CD4-positive, alpha-beta memory T cell (primary cell): Measurements from ENCODE around the gene CALML5. TPM values are rescaled to one million over a fixed set of nuclear protein-coding genes. Genes with fewer than 3 reads are reported as not detected.

ENCODE experiments used
- CTCF ChIA-PET: fragments of 350-600 bp; sonication (Branson Sonifier 250); formaldehyde crosslinking; loops from one replicate; lab custom pipeline; 2021; ENCODE audit warnings: inconsistent platforms; ENCODE audit not compliant: partially characterized antibody; lab: Charles Lee
- POLR2A ChIA-PET: fragments of 350-600 bp; sonication (Branson Sonifier 250); formaldehyde crosslinking; loops from one replicate; lab custom pipeline; 2021; ENCODE audit not compliant: partially characterized antibody; lab: Charles Lee
- DNase-seq, 5 donors: peaks; one replicate each; pipeline versions ENCODE4 v3.0.0 to v3.0.0-alpha.2; 2020 to 2022; ENCODE audit warnings: mixed read lengths in 1 of 5
- H3K27ac ChIP-seq: one replicate; pipeline ENCODE4 v1.7.0; 2013; ENCODE audit warnings: low read depth, low read length
- H3K27me3 ChIP-seq: 2 replicates; pipeline ENCODE4 v1.7.0; 2013; ENCODE audit warnings: mild to moderate bottlenecking, low read length, moderate library complexity; ENCODE audit not compliant: insufficient read depth
- H3K36me3 ChIP-seq: 2 replicates; pipeline ENCODE4 v1.7.0; 2013; ENCODE audit warnings: mild to moderate bottlenecking, low read length, moderate library complexity; ENCODE audit not compliant: insufficient read depth
- H3K4me1 ChIP-seq: 2 replicates; pipeline ENCODE4 v1.7.0; 2013; ENCODE audit warnings: mild to moderate bottlenecking, low read length, moderate library complexity; ENCODE audit not compliant: insufficient read depth
- H3K4me3 ChIP-seq, 2 donors: one replicate each; pipeline ENCODE4 v1.7.0; 2013; ENCODE audit warnings: low read length in 2 of 2, mild to moderate bottlenecking in 1 of 2
- H3K9me3 ChIP-seq, 2 donors: one replicate each; pipeline ENCODE4 v1.7.0; 2013; ENCODE audit warnings: low read length in 2 of 2, control low read depth in 1 of 2; ENCODE audit not compliant: control insufficient read depth in 1 of 2
- H3K27ac Mint-ChIP-seq, 7 donors: one replicate each; pipeline ENCODE4 v1.8.0; 2020 to 2021; ENCODE audit warnings: mixed read lengths in 7 of 7, mild to moderate bottlenecking in 6 of 7, inconsistent platforms in 3 of 7, moderate library complexity in 3 of 7
- H3K27me3 Mint-ChIP-seq, 2 donors: one replicate each; pipeline ENCODE4 v1.8.0; 2020 to 2021; ENCODE audit warnings: mixed read lengths in 2 of 2
- H3K36me3 Mint-ChIP-seq, 2 donors: one replicate each; pipeline ENCODE4 v1.8.0; 2020 to 2021; ENCODE audit warnings: mixed read lengths in 2 of 2, inconsistent platforms in 1 of 2, mild to moderate bottlenecking in 1 of 2
- H3K4me1 Mint-ChIP-seq, 4 donors: one replicate each; pipeline ENCODE4 v1.8.0; 2020 to 2021; ENCODE audit warnings: mixed read lengths in 4 of 4, mild to moderate bottlenecking in 1 of 4
- H3K4me3 Mint-ChIP-seq, 8 donors: one replicate each; pipeline ENCODE4 v1.8.0; 2020 to 2021; ENCODE audit warnings: mixed read lengths in 8 of 8, mild to moderate bottlenecking in 7 of 8, moderate library complexity in 6 of 8, inconsistent platforms in 3 of 8
- H3K9me3 Mint-ChIP-seq, 8 donors: one replicate each; pipeline ENCODE4 v1.8.0; 2020 to 2021; ENCODE audit warnings: mixed read lengths in 8 of 8, mild to moderate bottlenecking in 5 of 8, inconsistent platforms in 3 of 8, moderate library complexity in 1 of 8
- intact Hi-C: fragments of 100-400 bp; cut with micrococcal nuclease; formaldehyde crosslinking; loops from one replicate; pipeline ENCODE4 v1.15.1; 2023
- polyA plus RNA-seq, 2 donors: library from polyadenylated mRNA; unstranded; fragments of 300-500 nt; fragmentation: Illumina TruSeq; gene quantifications; one replicate each; pipeline ENCODE4 v1.2.3, GENCODE V29; 2021
- total RNA-seq, 2 experiments: library from RNA; stranded (reverse); gene quantifications; one replicate each; pipeline ENCODE4 v1.2.3, GENCODE V29; 2021

CALML5 gene
- total and polyA plus RNA-seq, 4 experiments from 2014 or later: not detected

- Mint-ChIP-seq H3K36me3 (peaks cover 2 to 4% of the 10 kb centered on the region in 2 donors), H3K27me3 (peaks cover 0 to 3% of the 10 kb centered on the region in 2 donors), H3K4me1 (no peaks in the 10 kb centered on the region), H3K4me3 (no peak overlapping the region), H3K9me3 (peaks cover 0 to 24% (median 14%) of the 10 kb centered on the region in 8 donors), H3K27ac (peak overlapping the region in 1 of 7 donors; percentile 9)
- no peak for DNase-seq
- no peaks in the 10 kb centered on the region for H3K36me3 ChIP-seq
- no peaks in the 10 kb centered on the region for H3K27me3 ChIP-seq
- H3K27ac ChIP-seq: no peak overlapping the region
- ChIA-PET POLR2A (interaction anchor here (1.3 kb wide), 1 partner anchor 14 kb away, joined by 3 read pairs; no protein-coding TSS in a partner anchor), CTCF (no interaction called here)
- H3K4me3 ChIP-seq: no peak overlapping the region
- peaks cover 4% of the 10 kb centered on the region for H3K4me1 ChIP-seq
- intact Hi-C loops: no loop called here
- no peaks in the 10 kb centered on the region for H3K9me3 ChIP-seq
Observed at GRCh38 chr10:5538446-5538845, 39.1 kb upstream of the CALML5 start.

- Mint-ChIP-seq H3K36me3 (peaks cover 2 to 4% of the 10 kb centered on the region in 2 donors), H3K4me1 (no peaks in the 10 kb centered on the region), H3K4me3 (no peak overlapping the region)
Observed at GRCh38 chr10:5537684-5538083, 38.3 kb upstream of the CALML5 start.

GRCh38 chr10:5536486-5537081 is 37.2 kb upstream of the CALML5 start:
- Mint-ChIP-seq H3K36me3 (no peaks in the 10 kb centered on the region), H3K4me1 (no peaks in the 10 kb centered on the region), H3K27ac (no peak overlapping the region), H3K27me3 (peaks cover 0 to 1% of the 10 kb centered on the region in 2 donors), H3K9me3 (peaks cover 0 to 11% (median 4%) of the 10 kb centered on the region in 8 donors), H3K4me3 (no peak overlapping the region)
- no peak for DNase-seq
- intact Hi-C loops: no loop called here
- Histone ChIP-seq H3K27ac (no peak overlapping the region), H3K4me1 (peaks cover 4% of the 10 kb centered on the region), H3K27me3 (no peaks in the 10 kb centered on the region), H3K4me3 (no peak overlapping the region), H3K36me3 (no peaks in the 10 kb centered on the region), H3K9me3 (no peaks in the 10 kb centered on the region)
- CTCF ChIA-PET: no interaction called here
- POLR2A ChIA-PET: no interaction called here

More at GRCh38 chr10:5537684-5538083, 38.3 kb upstream of the CALML5 start:
- Histone ChIP-seq H3K27ac (no peak overlapping the region), H3K9me3 (no peaks in the 10 kb centered on the region), H3K4me3 (no peak overlapping the region), H3K4me1 (peaks cover 4% of the 10 kb centered on the region), H3K36me3 (no peaks in the 10 kb centered on the region), H3K27me3 (no peaks in the 10 kb centered on the region)
- ChIA-PET POLR2A (no interaction called here), CTCF (no interaction called here)
- Mint-ChIP-seq H3K27ac (no peak overlapping the region), H3K9me3 (peaks cover 0 to 19% (median 12%) of the 10 kb centered on the region in 8 donors), H3K27me3 (peaks cover 0 to 1% of the 10 kb centered on the region in 2 donors)
- DNase-seq: no peak
- intact Hi-C loops: no loop called here

GRCh38 chr10:5534880-5535856 is 35.8 kb upstream of the CALML5 start:
- ChIA-PET CTCF (no interaction called here), POLR2A (no interaction called here)
- Mint-ChIP-seq H3K27me3 (no peaks in the 10 kb centered on the region), H3K9me3 (no peaks in the 10 kb centered on the region), H3K36me3 (no peaks in the 10 kb centered on the region), H3K4me1 (no peaks in the 10 kb centered on the region), H3K4me3 (no peak overlapping the region), H3K27ac (no peak overlapping the region)
- no peak overlapping the region for H3K4me3 ChIP-seq
- H3K27me3 ChIP-seq: no peaks in the 10 kb centered on the region
- no peaks in the 10 kb centered on the region for H3K9me3 ChIP-seq
- peaks cover 4% of the 10 kb centered on the region for H3K4me1 ChIP-seq
- no peak overlapping the region for H3K27ac ChIP-seq
- no peaks in the 10 kb centered on the region for H3K36me3 ChIP-seq
- intact Hi-C loops: no loop called here
- no peak for DNase-seq

- no peak for DNase-seq
- intact Hi-C loops: no loop called here
- no peaks in the 10 kb centered on the region for H3K36me3 Mint-ChIP-seq
- peaks cover 2% of the 10 kb centered on the region for H3K4me1 ChIP-seq
- H3K27ac Mint-ChIP-seq: no peak overlapping the region
- ChIA-PET POLR2A (no interaction called here), CTCF (no interaction called here)
- no peaks in the 10 kb centered on the region for H3K4me1 Mint-ChIP-seq
- no peak overlapping the region for H3K4me3 ChIP-seq
- no peak overlapping the region for H3K27ac ChIP-seq
- no peaks in the 10 kb centered on the region for H3K27me3 ChIP-seq
- no peaks in the 10 kb centered on the region for H3K9me3 Mint-ChIP-seq
- H3K4me3 Mint-ChIP-seq: no peak overlapping the region
- no peaks in the 10 kb centered on the region for H3K9me3 ChIP-seq
- H3K36me3 ChIP-seq: no peaks in the 10 kb centered on the region
- H3K27me3 Mint-ChIP-seq: no peaks in the 10 kb centered on the region
Observed at GRCh38 chr10:5534051-5534821, 34.9 kb upstream of the CALML5 start.

GRCh38 chr10:5533098-5533731 is 33.8 kb upstream of the CALML5 start:
- no peaks in the 10 kb centered on the region for H3K9me3 Mint-ChIP-seq
- POLR2A ChIA-PET: no interaction called here
- no peaks in the 10 kb centered on the region for H3K4me1 ChIP-seq
- DNase-seq: no peak
- H3K27me3 Mint-ChIP-seq: no peaks in the 10 kb centered on the region
- CTCF ChIA-PET: no interaction called here
- no peak overlapping the region for H3K27ac ChIP-seq
- H3K36me3 Mint-ChIP-seq: no peaks in the 10 kb centered on the region
- no peaks in the 10 kb centered on the region for H3K27me3 ChIP-seq
- H3K9me3 ChIP-seq: no peaks in the 10 kb centered on the region
- no peak overlapping the region for H3K27ac Mint-ChIP-seq
- intact Hi-C loops: no loop called here
- no peak overlapping the region for H3K4me3 Mint-ChIP-seq
- no peak overlapping the region for H3K4me3 ChIP-seq
- no peaks in the 10 kb centered on the region for H3K36me3 ChIP-seq
- no peaks in the 10 kb centered on the region for H3K4me1 Mint-ChIP-seq
